ENCODE measurements around the gene AVEN. TPM values are rescaled to one million over a fixed set of nuclear protein-coding genes. Genes with fewer than 3 reads are reported as not detected.

Gene AVEN
- total and polyA plus RNA-seq, 2 of the 13 experiments (the other 11 are each of a cell fraction or from before 2014, with no cell fraction given): 4.4 to 17.5 TPM

DNA sequence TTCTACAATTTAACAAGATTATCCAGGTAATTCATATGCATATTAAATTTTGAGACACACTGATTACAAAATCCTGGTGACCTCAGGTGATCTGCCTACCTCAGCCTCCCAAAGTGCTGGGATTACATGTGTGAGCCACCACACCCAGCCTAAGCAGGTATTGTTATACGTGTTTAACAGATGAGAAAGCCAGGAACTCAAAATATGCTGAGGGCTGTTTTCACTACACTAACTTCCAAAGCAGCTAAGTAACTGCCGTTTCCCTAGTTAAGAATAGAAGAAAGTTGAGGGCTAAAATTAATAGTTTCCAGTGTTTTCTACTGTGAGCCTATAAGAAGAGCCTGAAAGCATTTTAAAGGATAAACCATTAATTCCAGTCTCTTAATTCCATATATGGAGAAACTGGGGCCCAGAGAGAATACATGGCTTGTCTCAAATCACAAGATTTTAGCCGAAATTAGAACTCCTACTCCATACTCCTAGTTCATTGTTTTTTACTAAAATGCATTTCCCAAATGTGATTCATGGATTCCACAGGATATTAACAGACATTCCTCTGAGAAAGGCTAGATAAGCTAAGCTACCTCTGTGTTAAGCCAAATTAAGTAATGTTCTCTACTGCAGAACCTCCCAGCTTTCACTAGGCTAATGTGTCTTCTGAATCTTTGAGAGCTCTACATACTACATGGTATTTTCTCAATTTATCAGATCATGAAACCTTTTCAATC is 17.0 kb upstream of the AVEN start (continued):
- no peak for TF ChIP-seq SNAPC5 (CRISPR knock-in tag; IDR thresholded peaks at IDR 0.05; ENCODE audit: borderline replicate concordance)
- TF ChIP-seq, protein P1, sequence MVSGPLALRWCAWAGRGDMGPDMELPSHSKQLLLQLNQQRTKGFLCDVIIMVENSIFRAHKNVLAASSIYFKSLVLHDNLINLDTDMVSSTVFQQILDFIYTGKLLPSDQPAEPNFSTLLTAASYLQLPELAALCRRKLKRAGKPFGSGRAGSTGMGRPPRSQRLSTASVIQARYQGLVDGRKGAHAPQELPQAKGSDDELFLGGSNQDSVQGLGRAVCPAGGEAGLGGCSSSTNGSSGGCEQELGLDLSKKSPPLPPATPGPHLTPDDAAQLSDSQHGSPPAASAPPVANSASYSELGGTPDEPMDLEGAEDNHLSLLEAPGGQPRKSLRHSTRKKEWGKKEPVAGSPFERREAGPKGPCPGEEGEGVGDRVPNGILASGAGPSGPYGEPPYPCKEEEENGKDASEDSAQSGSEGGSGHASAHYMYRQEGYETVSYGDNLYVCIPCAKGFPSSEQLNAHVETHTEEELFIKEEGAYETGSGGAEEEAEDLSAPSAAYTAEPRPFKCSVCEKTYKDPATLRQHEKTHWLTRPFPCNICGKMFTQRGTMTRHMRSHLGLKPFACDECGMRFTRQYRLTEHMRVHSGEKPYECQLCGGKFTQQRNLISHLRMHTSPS (CRISPR knock-in tag; IDR thresholded peaks at IDR 0.05; ENCODE audit: low read depth): no peak
- no peak for TF ChIP-seq ZNF850 (CRISPR knock-in tag; conservative IDR thresholded peaks at IDR 0.05)

GRCh38 chr15:34054081-34054707 is 15.2 kb upstream of the AVEN start:
- Histone ChIP-seq H3K4me3 (replicated peaks in 1 of 3; ENCODE audit: insufficient read depth in 1 of 3, low read depth in 2 of 3, low read length in 3 of 3) (no peak overlapping the region), H3K4me2 (ENCODE audit: low read depth, low read length) (no peak overlapping the region), H2AFZ (ENCODE audit: low read length) (no peak overlapping the region), H3K36me3 (replicated peaks in 1 of 2; ENCODE audit: control insufficient read depth in 1 of 2, insufficient read depth in 2 of 2, low read length in 2 of 2) (no peaks in the 10 kb centered on the region), H4K20me1 (ENCODE audit: insufficient read depth, low read length) (no peaks in the 10 kb centered on the region), H3K27ac (ENCODE audit: extremely low read length, insufficient read depth, low read length) (no peak overlapping the region), H3K9me3 (ENCODE audit: low read length) (peaks cover 15% of the 10 kb centered on the region; the same call in 1 of the 2 replicates), H3K79me2 (ENCODE audit: insufficient read depth, low read length) (no peaks in the 10 kb centered on the region), H3K27me3 (ENCODE audit: control insufficient read depth in 1 of 2, insufficient read depth in 2 of 2, low read length in 2 of 2) (no peaks in the 10 kb centered on the region), H3K9ac (ENCODE audit: insufficient read depth, low read depth, low read length) (no peak overlapping the region), H3K4me1 (ENCODE audit: insufficient read depth, low read length) (peaks cover 8% of the 10 kb centered on the region; the same call in 1 of the 2 replicates)
- no peak for ATAC-seq
- in situ Hi-C loops (cut with HindIII; ENCODE audit: extremely low pct_ligation_motif_present, low pct_unique_long_range_greater_than_20kb) (loop anchor here (25.0 kb wide), 2 partner anchors 308 to 533 kb away; partner anchors contain the start of genes GOLGA8B and LPCAT4), intact Hi-C loops (cut with micrococcal nuclease; ENCODE audit: unreplicated experiment) (no loop called here)
- BruUV-seq (replicated peaks): no TSS peak
- POLR2A ChIA-PET: no interaction called here
- WGBS (ENCODE audit: low lambda C conversion rate): 44% methylated on average over 3 of the region's 3 CpGs
- CTCF ChIA-PET (ENCODE audit: low intra/inter-chr PET ratio, low total read pairs): no interaction called here
- FAIRE-seq: no peak
- no peak for DNase-seq (ENCODE audit: low spot score)
- TF ChIP-seq SATB2 (CRISPR knock-in tag; IDR thresholded peaks at IDR 0.05) (no peak), ZNF749 (CRISPR knock-in tag; IDR thresholded peaks at IDR 0.05; ENCODE audit: borderline replicate concordance) (no peak), ZNF607 (CRISPR knock-in tag; IDR thresholded peaks at IDR 0.05; ENCODE audit: borderline replicate concordance) (no peak), TRIM24 (CRISPR knock-in tag; IDR thresholded peaks at IDR 0.05) (no peak), SCMH1 (CRISPR knock-in tag; IDR thresholded peaks at IDR 0.05; ENCODE audit: borderline replicate concordance) (no peak), MIXL1 (CRISPR knock-in tag; IDR thresholded peaks at IDR 0.05) (no peak), PHB2 (IDR thresholded peaks at IDR 0.05; ENCODE audit: partially characterized antibody) (no peak), MZF1 (CRISPR knock-in tag; IDR thresholded peaks at IDR 0.05; ENCODE audit: borderline replicate concordance) (no peak), HNRNPK (IDR thresholded peaks at IDR 0.05; ENCODE audit: low read depth, low read length, poor library complexity, severe bottlenecking) (no peak), FOXK1 (CRISPR knock-in tag; IDR thresholded peaks at IDR 0.05; ENCODE audit: borderline replicate concordance, low read depth) (no peak), NFE2 (CRISPR knock-in tag; IDR thresholded peaks at IDR 0.05) (no peak), ZNF747 (CRISPR knock-in tag; IDR thresholded peaks at IDR 0.05; ENCODE audit: borderline replicate concordance) (no peak), SOX13 (IDR thresholded peaks at IDR 0.05) (no peak), SOX13 (CRISPR knock-in tag; conservative IDR thresholded peaks at IDR 0.05 in 1 of 2, IDR thresholded peaks at IDR 0.05 in 1 of 2) (no peak)
- TF ChIP-seq, protein P2, sequence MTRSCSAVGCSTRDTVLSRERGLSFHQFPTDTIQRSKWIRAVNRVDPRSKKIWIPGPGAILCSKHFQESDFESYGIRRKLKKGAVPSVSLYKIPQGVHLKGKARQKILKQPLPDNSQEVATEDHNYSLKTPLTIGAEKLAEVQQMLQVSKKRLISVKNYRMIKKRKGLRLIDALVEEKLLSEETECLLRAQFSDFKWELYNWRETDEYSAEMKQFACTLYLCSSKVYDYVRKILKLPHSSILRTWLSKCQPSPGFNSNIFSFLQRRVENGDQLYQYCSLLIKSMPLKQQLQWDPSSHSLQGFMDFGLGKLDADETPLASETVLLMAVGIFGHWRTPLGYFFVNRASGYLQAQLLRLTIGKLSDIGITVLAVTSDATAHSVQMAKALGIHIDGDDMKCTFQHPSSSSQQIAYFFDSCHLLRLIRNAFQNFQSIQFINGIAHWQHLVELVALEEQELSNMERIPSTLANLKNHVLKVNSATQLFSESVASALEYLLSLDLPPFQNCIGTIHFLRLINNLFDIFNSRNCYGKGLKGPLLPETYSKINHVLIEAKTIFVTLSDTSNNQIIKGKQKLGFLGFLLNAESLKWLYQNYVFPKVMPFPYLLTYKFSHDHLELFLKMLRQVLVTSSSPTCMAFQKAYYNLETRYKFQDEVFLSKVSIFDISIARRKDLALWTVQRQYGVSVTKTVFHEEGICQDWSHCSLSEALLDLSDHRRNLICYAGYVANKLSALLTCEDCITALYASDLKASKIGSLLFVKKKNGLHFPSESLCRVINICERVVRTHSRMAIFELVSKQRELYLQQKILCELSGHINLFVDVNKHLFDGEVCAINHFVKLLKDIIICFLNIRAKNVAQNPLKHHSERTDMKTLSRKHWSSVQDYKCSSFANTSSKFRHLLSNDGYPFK (CRISPR knock-in tag; IDR thresholded peaks at IDR 0.05; ENCODE audit: borderline replicate concordance): no peak

Data from HepG2 (cell line).